GM12878 (cell line): ENCODE measurements around the gene SBNO2. TPM values are rescaled to one million over a fixed set of nuclear protein-coding genes. Genes with fewer than 3 reads are reported as not detected.

ENCODE experiments used
- ATAC-seq: fragments of 200-7000 bp; cut with Tn5 transposase; 3 replicates; pipeline ENCODE4 v1.9.1; 2020; ENCODE audit warnings: mild to moderate bottlenecking, moderate library complexity
- BruUV-seq: library from RNA; stranded (reverse); fragments of 400-500 nt; replicated peaks from 2 replicates; lab custom pipeline; 2021; lab: Mats Ljungman, UMichigan
- CTCF ChIA-PET: fragments of 300-600 bp; sonication (Branson Sonifier 250); formaldehyde crosslinking; extraction: SDS; loops from one replicate; lab custom pipeline; 2021; ENCODE audit warnings: inconsistent platforms; lab: Yijun Ruan, JAX
- POLR2A ChIA-PET: fragments of 350-600 bp; formaldehyde crosslinking; extraction: SDS; loops from one replicate; lab custom pipeline; 2021; ENCODE audit warnings: inconsistent platforms; lab: Charles Lee
- RAD21 ChIA-PET: fragments of 300-600 bp; sonication (Branson Sonifier 250); formaldehyde crosslinking; loops from one replicate; lab custom pipeline; 2023; ENCODE audit warnings: antibody characterized with exemption; ENCODE audit not compliant: unreplicated experiment; lab: Charles Lee
- SMC1A ChIA-PET: fragments of 300-600 bp; sonication (Branson Sonifier 250); formaldehyde crosslinking; loops from one replicate; lab custom pipeline; 2023; ENCODE audit not compliant: unreplicated experiment, uncharacterized antibody; lab: Charles Lee
- DNase-seq: peaks from one replicate; pipeline ENCODE4 v3.0.0-alpha.2; 2011; ENCODE audit warnings: low read depth, low spot score
- FAIRE-seq: peaks from 3 replicates; lab custom pipeline; 2011; peaks lifted over from hg19 to GRCh38; lab: Jason Lieb, UNC
- H2AFZ ChIP-seq: 2 replicates; pipeline ENCODE4 v1.6.0; 2011; ENCODE audit warnings: low read depth, low read length, control low read depth; ENCODE audit not compliant: control insufficient read depth
- H3K27ac ChIP-seq: 2 replicates; pipeline ENCODE4 v1.5.1; 2011; ENCODE audit warnings: control low read depth; ENCODE audit not compliant: control insufficient read depth, insufficient read depth
- H3K27me3 ChIP-seq, 2 experiments: replicated peaks in 1 of 2; 2 replicates each; pipeline versions ENCODE4 v1.6.0 to v1.6.1; 2011; ENCODE audit warnings: low read length in 1 of 2; ENCODE audit not compliant: control insufficient read depth in 2 of 2, insufficient read depth in 2 of 2
- H3K36me3 ChIP-seq, 2 experiments: 2 replicates each; pipeline ENCODE4 v1.5.1; 2011; ENCODE audit warnings: low read length in 1 of 2; ENCODE audit not compliant: control insufficient read depth in 2 of 2, insufficient read depth in 2 of 2
- H3K4me1 ChIP-seq: 2 replicates; pipeline ENCODE4 v1.6.1; 2011; ENCODE audit warnings: mild to moderate bottlenecking, low read length, moderate library complexity, mixed read lengths; ENCODE audit not compliant: control insufficient read depth, insufficient read depth
- H3K4me2 ChIP-seq: 2 replicates; pipeline ENCODE4 v1.6.0; 2011; ENCODE audit warnings: control low read depth; ENCODE audit not compliant: control insufficient read depth, insufficient read depth
- H3K4me3 ChIP-seq: fragments of 200-600 bp; sonication (generic); 2 replicates; pipeline ENCODE4 v1.5.1; 2016
- H3K79me2 ChIP-seq: 2 replicates; pipeline ENCODE4 v1.6.0; 2011; ENCODE audit warnings: low read length; ENCODE audit not compliant: control insufficient read depth, insufficient read depth
- H3K9ac ChIP-seq: 2 replicates; pipeline ENCODE4 v1.8.0; 2011; ENCODE audit warnings: low read length, control low read depth, mixed read lengths; ENCODE audit not compliant: control insufficient read depth, insufficient read depth
- H3K9me3 ChIP-seq: replicated peaks from 3 replicates; pipeline ENCODE4 v1.5.1; 2011; ENCODE audit warnings: mild to moderate bottlenecking, low read length; ENCODE audit not compliant: control insufficient read depth, insufficient read depth
- H4K20me1 ChIP-seq: 2 replicates; pipeline ENCODE4 v1.6.0; 2011; ENCODE audit not compliant: control insufficient read depth, insufficient read depth
- ASH2L ChIP-seq: fragments of 300-600, 200-600 bp; sonication (generic); IDR thresholded peaks from 2 replicates; pipeline ENCODE4 v1.6.1; 2017; ENCODE audit warnings: low read depth, mild to moderate bottlenecking, borderline replicate concordance
- ATF7 ChIP-seq: fragments of 450-650 bp; IDR thresholded peaks from 2 replicates; pipeline ENCODE4 v1.6.1; 2016; ENCODE audit warnings: low read depth, mild to moderate bottlenecking
- CBFB ChIP-seq: IDR thresholded peaks from 2 replicates; pipeline ENCODE4 v1.6.1; 2016; ENCODE audit warnings: antibody characterized with exemption, low read depth
- ESRRA ChIP-seq: IDR thresholded peaks from 2 replicates; pipeline ENCODE4 v1.6.1; 2012; ENCODE audit warnings: mild to moderate bottlenecking, low read length, improper control_type of control experiment
- FOXM1 ChIP-seq: IDR thresholded peaks from 2 replicates; pipeline ENCODE4 v1.6.1; 2012; ENCODE audit warnings: low read depth, mild to moderate bottlenecking, inconsistent platforms, low read length, moderate library complexity
- KLF5 ChIP-seq: fragments of 450-650 bp; IDR thresholded peaks from 2 replicates; pipeline ENCODE4 v1.6.1; 2014; ENCODE audit warnings: mild to moderate bottlenecking; ENCODE audit not compliant: partially characterized antibody
- MEF2B ChIP-seq: fragments of 450-650 bp; IDR thresholded peaks from 2 replicates; pipeline ENCODE4 v1.6.1; 2018; ENCODE audit warnings: mild to moderate bottlenecking, moderate library complexity; ENCODE audit not compliant: partially characterized antibody, poor library complexity, severe bottlenecking
- NR2C1 ChIP-seq: fragments of 450-650 bp; IDR thresholded peaks from 2 replicates; pipeline ENCODE4 v1.6.1; 2017; ENCODE audit warnings: antibody characterized with exemption, mild to moderate bottlenecking, moderate library complexity
- PAX5 ChIP-seq: IDR thresholded peaks from 2 replicates; pipeline ENCODE4 v1.6.1; 2011; ENCODE audit warnings: low read depth, low read length, borderline replicate concordance
- RBBP5 ChIP-seq: fragments of 200-600 bp; sonication (generic); conservative IDR thresholded peaks from 2 replicates; pipeline ENCODE4 v1.6.1; 2016
- SMARCA5 ChIP-seq: fragments of 450-650 bp; IDR thresholded peaks from 2 replicates; pipeline ENCODE4 v1.6.1; 2017; ENCODE audit warnings: mild to moderate bottlenecking
- SUPT20H ChIP-seq: IDR thresholded peaks from 2 replicates; pipeline ENCODE4 v1.6.1; 2011; ENCODE audit warnings: low read depth, mild to moderate bottlenecking, low read length, moderate library complexity, borderline replicate concordance; ENCODE audit not compliant: control insufficient read depth
- TAF1 ChIP-seq: IDR thresholded peaks from 2 replicates; pipeline ENCODE4 v1.6.1; 2011; ENCODE audit warnings: mild to moderate bottlenecking, low read depth, low read length, borderline replicate concordance
- TCF3 ChIP-seq: IDR thresholded peaks from 2 replicates; pipeline ENCODE4 v1.6.1; 2012; ENCODE audit warnings: low read depth, mild to moderate bottlenecking, low read length, borderline replicate concordance; ENCODE audit not compliant: insufficient read depth
- YBX1 ChIP-seq: fragments of 450-650 bp; IDR thresholded peaks from 2 replicates; pipeline ENCODE4 v1.6.1; 2016; ENCODE audit warnings: antibody characterized with exemption
- ZSCAN29 ChIP-seq: fragments of 450-650 bp; IDR thresholded peaks from 2 replicates; pipeline ENCODE4 v1.6.1; 2017; ENCODE audit warnings: mild to moderate bottlenecking, moderate library complexity
- ZZZ3 ChIP-seq: IDR thresholded peaks from 2 replicates; pipeline ENCODE4 v1.6.1; 2011; ENCODE audit warnings: low read depth; ENCODE audit not compliant: control insufficient read depth, insufficient read length
- WGBS: methylation state at CpG from one replicate; pipeline ENCODE4 v1.1.6; 2016; ENCODE audit warnings: low lambda C conversion rate; ENCODE audit not compliant: insufficient replicate concordance, insufficient coverage; ENCODE audit errors: missing lambda C conversion rate; 5-methylcytosine and 5-hydroxymethylcytosine counted together
- in situ Hi-C: fragments of 300-500 bp; cut with MboI; formaldehyde crosslinking; loops from 9 replicates; pipeline ENCODE4 v1.14.3; 2018; ENCODE audit warnings: mixed read lengths
- intact Hi-C: fragments of 100-400 bp; cut with micrococcal nuclease; formaldehyde crosslinking; loops from one replicate; pipeline ENCODE4 v1.14.2; 2022; ENCODE audit not compliant: unreplicated experiment
- polyA plus RNA-seq, 11 experiments: library from polyadenylated mRNA; depleted of rRNA in 4 of 11; unstranded in 6 of 11; stranded (reverse) in 5 of 11; fragments of >200 nt; fragmentation: Nextera tagmentation in 4 of 11; fragmentation: Illumina TruSeq in 1 of 11; extraction: Ambion mirVana in 4 of 11; extraction: Trizol in 1 of 11; gene quantifications; 1 replicate in 1 of 11; 2 replicates in 10 of 11; pipeline versions ENCODE4 v1.2.1 to v1.2.3, GENCODE V29; 2011 to 2016; ENCODE audit warnings: inconsistent platforms in 2 of 11, missing spikeins in 2 of 11, low read depth in 1 of 11
- total RNA-seq, 4 experiments: library from RNA; depleted of rRNA in 3 of 4; stranded (reverse); fragments of >200 nt in 3 of 4; fragmentation: Illumina TruSeq in 1 of 4; extraction: Trizol in 1 of 4; gene quantifications; 2 replicates each; pipeline versions ENCODE4 v1.2.1 to v1.2.3, GENCODE V29; 2013 to 2021
- TF ChIP-seq, protein P1 (sequence below): IDR thresholded peaks from 2 replicates; pipeline ENCODE4 v1.6.1; 2012; ENCODE audit warnings: low read depth, low read length, improper control_type of control experiment
- TF ChIP-seq, protein P2 (sequence below): fragments of 450-650 bp; IDR thresholded peaks from 2 replicates; pipeline ENCODE4 v1.6.1; 2016; ENCODE audit warnings: mild to moderate bottlenecking
- TF ChIP-seq, protein P3 (sequence below), 3 experiments: IDR thresholded peaks in 2 of 3; conservative IDR thresholded peaks in 1 of 3; 2 replicates each; pipeline ENCODE4 v1.5.1; 2011; ENCODE audit warnings: low read depth in 3 of 3, low read length in 3 of 3, mild to moderate bottlenecking in 3 of 3, control low read depth in 2 of 3, moderate library complexity in 2 of 3, inconsistent platforms in 1 of 3, mixed read lengths in 1 of 3; ENCODE audit not compliant: control insufficient read depth in 2 of 3, insufficient read depth in 1 of 3; ENCODE audit errors: extremely low read depth in 1 of 3

SBNO2 gene
- total and polyA plus RNA-seq, 10 of the 15 experiments (the other 5 are each of a cell fraction or from before 2014, with no cell fraction given), result 0.08 to 44.6 (median 5.4) TPM

DNA sequence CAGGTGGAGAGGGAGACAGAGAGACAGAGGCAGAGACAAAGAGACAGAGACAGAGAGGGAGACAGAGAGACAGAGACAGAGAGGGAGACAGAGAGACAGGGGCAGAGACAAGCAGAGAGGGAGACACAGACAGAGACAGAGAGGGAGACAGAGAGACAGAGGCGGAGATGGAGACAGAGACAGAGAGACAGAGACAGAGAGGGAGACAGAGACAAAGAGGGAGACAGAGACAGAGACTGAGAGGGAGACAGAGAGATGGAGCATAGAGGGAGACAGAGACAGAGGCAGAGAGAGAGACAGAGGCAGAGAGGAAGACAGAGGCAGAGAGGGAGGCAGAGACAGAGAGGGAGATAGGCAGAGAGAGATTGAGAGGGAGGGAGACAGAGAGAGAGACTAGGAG, 29.3 kb downstream of the SBNO2 start (continued):
- TF ChIP-seq KLF5 (no peak), CBFB (no peak), ESRRA (no peak), TAF1 (no peak), ZSCAN29 (no peak), YBX1 (no peak), ZZZ3 (no peak), NR2C1 (no peak), SUPT20H (no peak)
- TF ChIP-seq, protein P1, sequence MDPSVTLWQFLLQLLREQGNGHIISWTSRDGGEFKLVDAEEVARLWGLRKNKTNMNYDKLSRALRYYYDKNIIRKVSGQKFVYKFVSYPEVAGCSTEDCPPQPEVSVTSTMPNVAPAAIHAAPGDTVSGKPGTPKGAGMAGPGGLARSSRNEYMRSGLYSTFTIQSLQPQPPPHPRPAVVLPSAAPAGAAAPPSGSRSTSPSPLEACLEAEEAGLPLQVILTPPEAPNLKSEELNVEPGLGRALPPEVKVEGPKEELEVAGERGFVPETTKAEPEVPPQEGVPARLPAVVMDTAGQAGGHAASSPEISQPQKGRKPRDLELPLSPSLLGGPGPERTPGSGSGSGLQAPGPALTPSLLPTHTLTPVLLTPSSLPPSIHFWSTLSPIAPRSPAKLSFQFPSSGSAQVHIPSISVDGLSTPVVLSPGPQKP, result no peak
- TF ChIP-seq, protein P2, sequence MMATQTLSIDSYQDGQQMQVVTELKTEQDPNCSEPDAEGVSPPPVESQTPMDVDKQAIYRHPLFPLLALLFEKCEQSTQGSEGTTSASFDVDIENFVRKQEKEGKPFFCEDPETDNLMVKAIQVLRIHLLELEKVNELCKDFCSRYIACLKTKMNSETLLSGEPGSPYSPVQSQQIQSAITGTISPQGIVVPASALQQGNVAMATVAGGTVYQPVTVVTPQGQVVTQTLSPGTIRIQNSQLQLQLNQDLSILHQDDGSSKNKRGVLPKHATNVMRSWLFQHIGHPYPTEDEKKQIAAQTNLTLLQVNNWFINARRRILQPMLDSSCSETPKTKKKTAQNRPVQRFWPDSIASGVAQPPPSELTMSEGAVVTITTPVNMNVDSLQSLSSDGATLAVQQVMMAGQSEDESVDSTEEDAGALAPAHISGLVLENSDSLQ, result no peak

DNA sequence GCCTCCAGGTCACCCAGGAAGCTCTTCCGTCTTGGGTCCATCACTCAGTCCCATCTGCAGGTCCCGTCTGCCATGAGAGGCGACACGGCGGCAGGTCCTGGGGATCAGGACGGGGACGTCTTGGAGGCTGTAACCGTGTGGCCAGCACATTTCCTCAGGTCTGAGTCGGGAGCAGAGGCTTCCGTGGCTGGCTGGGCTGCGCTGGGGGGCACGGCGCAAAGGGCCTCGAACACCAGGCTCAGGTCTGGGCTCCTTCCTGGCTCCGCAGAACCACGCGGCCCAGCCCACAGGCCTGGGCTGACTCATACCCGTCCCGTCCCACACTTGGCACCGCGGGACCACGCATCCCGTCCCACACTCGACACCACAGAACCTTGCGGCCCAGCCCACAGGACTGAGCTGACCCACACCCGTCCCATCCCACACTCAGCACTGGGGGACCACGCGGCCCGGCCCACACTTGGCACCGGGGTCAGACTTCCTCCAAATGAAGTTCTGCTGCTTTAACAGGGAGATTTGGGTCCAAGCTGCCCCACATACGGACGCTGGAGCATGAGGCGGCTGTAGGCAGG, 30.2 kb downstream of the SBNO2 start:
- in situ Hi-C loops, result no loop called here
- no peak overlapping the region for H3K9ac ChIP-seq
- BruUV-seq, result TSS peak; percentile 50
- no peaks in the 10 kb centered on the region; the same call in 2 of the 3 replicates for H3K9me3 ChIP-seq
- ChIA-PET POLR2A (no interaction called here), RAD21 (no interaction called here), CTCF (interaction anchor here (1.2 kb wide), 1 partner anchor 30 kb away, joined by 3 read pairs; no protein-coding TSS in a partner anchor), SMC1A (no interaction called here)
- 95% methylated on average over 24 of the region's 33 CpGs for WGBS
- no peak for FAIRE-seq
- H3K36me3 ChIP-seq, result peaks cover 9 to 10% of the 10 kb centered on the region in 2 experiments
- no peak overlapping the region for H2AFZ ChIP-seq
- no peaks in the 10 kb centered on the region for H3K27me3 ChIP-seq
- no peaks in the 10 kb centered on the region for H3K4me1 ChIP-seq
- TF ChIP-seq PAX5, result no peak
- TF ChIP-seq TCF3, result no peak
- TF ChIP-seq SMARCA5, result no peak
- TF ChIP-seq FOXM1, result no peak
- TF ChIP-seq, protein P3, sequence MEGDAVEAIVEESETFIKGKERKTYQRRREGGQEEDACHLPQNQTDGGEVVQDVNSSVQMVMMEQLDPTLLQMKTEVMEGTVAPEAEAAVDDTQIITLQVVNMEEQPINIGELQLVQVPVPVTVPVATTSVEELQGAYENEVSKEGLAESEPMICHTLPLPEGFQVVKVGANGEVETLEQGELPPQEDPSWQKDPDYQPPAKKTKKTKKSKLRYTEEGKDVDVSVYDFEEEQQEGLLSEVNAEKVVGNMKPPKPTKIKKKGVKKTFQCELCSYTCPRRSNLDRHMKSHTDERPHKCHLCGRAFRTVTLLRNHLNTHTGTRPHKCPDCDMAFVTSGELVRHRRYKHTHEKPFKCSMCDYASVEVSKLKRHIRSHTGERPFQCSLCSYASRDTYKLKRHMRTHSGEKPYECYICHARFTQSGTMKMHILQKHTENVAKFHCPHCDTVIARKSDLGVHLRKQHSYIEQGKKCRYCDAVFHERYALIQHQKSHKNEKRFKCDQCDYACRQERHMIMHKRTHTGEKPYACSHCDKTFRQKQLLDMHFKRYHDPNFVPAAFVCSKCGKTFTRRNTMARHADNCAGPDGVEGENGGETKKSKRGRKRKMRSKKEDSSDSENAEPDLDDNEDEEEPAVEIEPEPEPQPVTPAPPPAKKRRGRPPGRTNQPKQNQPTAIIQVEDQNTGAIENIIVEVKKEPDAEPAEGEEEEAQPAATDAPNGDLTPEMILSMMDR (IDR thresholded peaks at IDR 0.05 in 2 of 3, conservative IDR thresholded peaks at IDR 0.05 in 1 of 3; ENCODE audit: control insufficient read depth in 2 of 3, extremely low read depth in 1 of 3, insufficient read depth in 1 of 3, low read depth in 3 of 3, low read length in 3 of 3), result no peak
- TF ChIP-seq ATF7, result no peak
- no peak for TF ChIP-seq ASH2L
- no peak for TF ChIP-seq RBBP5
- no peak for TF ChIP-seq MEF2B
- H4K20me1 ChIP-seq, result no peaks in the 10 kb centered on the region
- H3K27ac ChIP-seq, result no peak overlapping the region
- no peak for ATAC-seq
- no peak overlapping the region for H3K4me2 ChIP-seq
- H3K4me3 ChIP-seq, result no peak overlapping the region
- no peaks in the 10 kb centered on the region for H3K79me2 ChIP-seq
- DNase-seq, result no peak
- intact Hi-C loops, result no loop called here
